ENCODE measurements around the gene NMUR1. TPM values are rescaled to one million over a fixed set of nuclear protein-coding genes. Genes with fewer than 3 reads are reported as not detected.

The NMUR1 gene
- total RNA-seq, 1 donor from 2014 or later: 1.1 TPM

- DNase-seq (ENCODE audit: low spot score): no peak
Observed at GRCh38 chr2:231488331-231488730, 41.9 kb downstream of the NMUR1 start.

- no peak for DNase-seq (ENCODE audit: low spot score)
Observed at GRCh38 chr2:231486851-231487596, 43.2 kb downstream of the NMUR1 start.

GRCh38 chr2:231483398-231484329, 46.6 kb downstream of the NMUR1 start:
- DNase-seq (ENCODE audit: low spot score): no peak

GRCh38 chr2:231482806-231483391, 47.3 kb downstream of the NMUR1 start:
- DNase-seq (ENCODE audit: low spot score): peak; percentile 70

GRCh38 chr2:231480781-231481180, 49.5 kb downstream of the NMUR1 start:
- no peak for DNase-seq (ENCODE audit: low spot score)

GRCh38 chr2:231479455-231479854, 50.8 kb downstream of the NMUR1 start:
- no peak for DNase-seq (ENCODE audit: low spot score)

GRCh38 chr2:231476920-231477319, 53.3 kb downstream of the NMUR1 start:
- DNase-seq (ENCODE audit: low spot score): no peak

- no peak for DNase-seq (ENCODE audit: low spot score)
Observed at GRCh38 chr2:231475965-231476364, 54.3 kb downstream of the NMUR1 start.

Other genes with a start within 250 kb of the NMUR1 start
- 281 TPM for gene B3GNT7, start 134.7 kb downstream of the NMUR1 start, total RNA-seq
- gene NCL, start 66.0 kb downstream of the NMUR1 start, total RNA-seq: 263 TPM
- not detected for gene TEX44, start 62.4 kb upstream of the NMUR1 start, total RNA-seq
- gene PTMA, start 178.1 kb upstream of the NMUR1 start, total RNA-seq: 763 TPM